NT2/D1 (cell line): ENCODE data around the gene P4HB.

Experiments used
- DNase-seq: peaks from one replicate; pipeline ENCODE4 v3.0.0-alpha.2; 2011; ENCODE audit warnings: low read depth, low spot score
- H3K27me3 ChIP-seq: 2 replicates; pipeline ENCODE4 v1.6.0; 2011; ENCODE audit warnings: mild to moderate bottlenecking; ENCODE audit not compliant: insufficient read length, insufficient read depth
- H3K36me3 ChIP-seq: 2 replicates; pipeline ENCODE4 v1.6.1; 2011; ENCODE audit warnings: mild to moderate bottlenecking, low read length, mixed read lengths; ENCODE audit not compliant: insufficient read depth, insufficient read length
- H3K4me1 ChIP-seq: 2 replicates; pipeline ENCODE4 v1.5.1; 2011; ENCODE audit not compliant: insufficient read depth, insufficient read length
- H3K4me3 ChIP-seq: 2 replicates; pipeline ENCODE4 v1.5.1; 2011; ENCODE audit warnings: low read depth; ENCODE audit not compliant: insufficient read length
- H3K9ac ChIP-seq: 2 replicates; pipeline ENCODE4 v1.6.0; 2011; ENCODE audit warnings: low read depth; ENCODE audit not compliant: insufficient read length
- H3K9me3 ChIP-seq: 2 replicates; pipeline ENCODE4 v1.5.1; 2011; ENCODE audit warnings: mild to moderate bottlenecking, low read length; ENCODE audit not compliant: insufficient read depth
- SUZ12 ChIP-seq: IDR thresholded peaks from 2 replicates; pipeline ENCODE4 v1.6.1; 2011; ENCODE audit not compliant: insufficient read length, insufficient read depth; ENCODE audit errors: extremely low read depth
- YY1 ChIP-seq: IDR thresholded peaks from 2 replicates; pipeline ENCODE4 v1.6.1; 2011; ENCODE audit not compliant: insufficient read length, insufficient read depth
- ZNF274 ChIP-seq: IDR thresholded peaks from 2 replicates; pipeline ENCODE4 v1.6.1; 2011; ENCODE audit warnings: mild to moderate bottlenecking, low read depth, low read length

P4HB gene

GRCh38 chr17:81859906-81860755 lies at the start of gene P4HB:
Gene P4HB, minus strand, starts transcription at chr17:81860535. Its CDS starts 64 bp downstream, at chr17:81860471.
- H3K36me3 ChIP-seq = peaks cover 73% of the 10 kb centered on the region
- H3K4me1 ChIP-seq = peaks cover 15% of the 10 kb centered on the region
- H3K27me3 ChIP-seq = no peaks in the 10 kb centered on the region
- TF ChIP-seq SUZ12 = no peak
- no peak for TF ChIP-seq YY1
- no peak for TF ChIP-seq ZNF274
- no peaks in the 10 kb centered on the region for H3K9me3 ChIP-seq
- H3K9ac ChIP-seq = peak within 1 kb of the TSS; percentile 93
- DNase-seq = no peak
- H3K4me3 ChIP-seq = peak within 1 kb of the TSS; percentile 99

DNA sequence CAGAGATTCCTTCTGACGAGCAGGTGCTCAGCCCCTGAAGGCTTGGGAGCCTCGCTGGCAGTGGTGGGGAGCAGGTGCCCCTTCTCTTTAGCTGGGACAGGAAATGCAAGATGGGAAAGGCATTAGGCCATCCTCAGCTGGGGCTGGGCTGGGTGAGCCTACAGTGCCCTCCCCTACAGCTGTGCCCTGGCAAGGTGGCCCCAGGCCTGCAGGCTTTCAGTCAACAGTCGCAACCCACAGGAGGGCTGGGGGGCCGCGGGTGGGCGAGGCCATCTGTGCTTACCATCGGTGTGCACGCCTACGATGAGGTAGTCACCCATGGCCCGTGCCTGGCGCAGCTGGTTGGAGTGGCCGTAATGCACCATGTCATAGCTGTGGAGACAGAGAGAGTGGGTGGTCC lies 48.9 kb upstream of the P4HB start:
- peak overlapping the region; percentile 91 for H3K9ac ChIP-seq
- H3K36me3 ChIP-seq = peaks cover 78% of the 10 kb centered on the region
- TF ChIP-seq ZNF274 (no peak), SUZ12 (no peak), YY1 (no peak)
- no peaks in the 10 kb centered on the region for H3K9me3 ChIP-seq
- peaks cover 14% of the 10 kb centered on the region for H3K4me1 ChIP-seq
- no peak overlapping the region for H3K4me3 ChIP-seq
- peaks cover 10% of the 10 kb centered on the region for H3K27me3 ChIP-seq
- DNase-seq = no peak

- H3K9ac ChIP-seq = no peak overlapping the region
- H3K4me1 ChIP-seq = peaks cover 17% of the 10 kb centered on the region
- no peak for DNase-seq
- peaks cover 10% of the 10 kb centered on the region for H3K27me3 ChIP-seq
- no peak for TF ChIP-seq ZNF274
- no peak for TF ChIP-seq YY1
- TF ChIP-seq SUZ12 = no peak
- H3K36me3 ChIP-seq = peaks cover 77% of the 10 kb centered on the region
- no peak overlapping the region for H3K4me3 ChIP-seq
- H3K9me3 ChIP-seq = no peaks in the 10 kb centered on the region
These were observed 48.5 kb upstream of the P4HB start for GRCh38 chr17:81908793-81909192.

DNA sequence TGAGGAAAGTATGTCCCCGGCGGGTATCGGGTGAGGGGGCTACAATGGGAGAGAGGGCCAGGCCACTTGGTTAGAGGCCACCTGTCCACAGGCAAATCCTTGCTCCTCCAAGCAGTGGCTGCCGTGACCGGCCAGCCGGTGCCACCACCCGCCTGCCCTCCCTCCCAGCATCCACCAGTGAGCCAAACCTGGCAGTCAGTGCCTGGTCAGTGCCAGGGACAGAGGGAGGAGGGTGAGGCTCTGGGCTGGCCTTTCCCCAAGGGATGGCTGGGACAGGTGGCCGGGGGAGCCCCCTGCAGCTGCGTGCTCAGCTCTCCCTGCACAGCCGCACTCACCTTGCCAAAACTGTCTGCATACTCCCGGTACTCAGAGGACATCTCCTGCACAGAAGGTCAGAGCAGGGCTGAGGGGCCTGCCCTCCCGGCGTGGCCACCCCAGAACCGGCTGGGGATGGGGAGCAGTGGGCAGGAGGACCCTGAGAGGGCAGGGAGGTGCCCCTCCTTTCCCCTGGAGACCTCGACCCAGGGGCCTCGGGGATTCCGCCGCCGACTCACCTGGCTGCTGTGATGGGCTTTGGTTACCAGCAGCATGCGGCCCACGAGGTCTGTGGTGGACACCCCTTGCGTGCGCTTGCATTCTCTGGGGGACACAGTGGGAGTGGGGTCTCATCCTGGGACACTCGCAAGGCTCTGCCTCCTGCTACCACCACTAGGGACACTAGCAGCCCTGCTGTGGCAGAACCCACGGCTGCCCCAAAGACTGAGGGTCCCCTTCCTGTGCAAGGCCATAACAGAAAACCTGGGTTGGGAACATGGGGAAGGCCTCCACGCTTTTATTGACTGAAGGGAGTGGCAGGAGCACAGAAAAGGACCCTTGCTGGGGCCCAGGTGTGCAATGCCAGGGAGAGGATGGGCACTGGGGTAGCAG lies 47.1 kb upstream of the P4HB start:
- H3K9me3 ChIP-seq = no peaks in the 10 kb centered on the region
- no peak overlapping the region for H3K4me3 ChIP-seq
- peaks cover 65% of the 10 kb centered on the region for H3K36me3 ChIP-seq
- no peak for DNase-seq
- TF ChIP-seq YY1 (no peak), SUZ12 (no peak), ZNF274 (no peak)
- peaks cover 20% of the 10 kb centered on the region for H3K4me1 ChIP-seq
- H3K9ac ChIP-seq = no peak overlapping the region
- H3K27me3 ChIP-seq = peaks cover 11% of the 10 kb centered on the region

DNA sequence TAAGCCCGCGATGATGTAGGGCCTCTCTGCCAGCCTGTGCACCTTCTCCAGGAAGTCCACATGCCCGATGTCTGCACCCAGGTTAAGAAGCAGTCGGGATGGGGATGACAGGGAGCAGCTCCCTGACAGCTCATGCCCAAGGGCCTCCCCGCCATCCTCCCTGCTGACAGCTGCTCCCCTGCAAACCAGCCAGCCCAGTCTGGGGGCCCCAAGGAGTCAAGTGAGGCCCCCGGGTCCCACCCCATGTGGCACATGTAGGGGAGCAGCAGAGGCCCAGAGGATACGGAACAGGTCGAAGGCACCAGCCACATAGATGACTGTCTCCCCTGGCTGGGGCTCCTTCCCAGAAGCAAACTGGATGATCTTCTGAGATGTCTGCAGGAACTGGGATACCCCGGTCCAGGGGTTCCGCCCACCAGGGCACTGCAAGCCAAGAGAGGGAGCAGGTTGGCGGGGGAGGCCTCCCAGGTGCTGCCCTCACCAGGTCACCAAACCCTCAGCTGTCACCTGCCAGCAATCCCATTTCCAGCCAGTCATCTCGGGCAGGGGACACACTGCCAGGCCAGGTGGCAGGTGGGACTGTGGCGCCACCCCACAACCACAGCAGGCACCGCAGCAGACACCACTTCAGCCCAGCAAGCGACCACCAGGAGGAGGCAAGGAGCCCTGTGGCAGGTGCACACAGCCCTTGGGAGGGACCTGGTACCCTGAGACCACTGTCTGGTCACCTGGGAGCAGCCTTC lies 46.3 kb upstream of the P4HB start:
- TF ChIP-seq ZNF274 (no peak), YY1 (no peak), SUZ12 (no peak)
- Histone ChIP-seq H3K9me3 (no peaks in the 10 kb centered on the region), H3K27me3 (peaks cover 19% of the 10 kb centered on the region), H3K9ac (no peak overlapping the region), H3K36me3 (peaks cover 57% of the 10 kb centered on the region), H3K4me1 (peaks cover 20% of the 10 kb centered on the region), H3K4me3 (no peak overlapping the region)
- DNase-seq = no peak

DNA sequence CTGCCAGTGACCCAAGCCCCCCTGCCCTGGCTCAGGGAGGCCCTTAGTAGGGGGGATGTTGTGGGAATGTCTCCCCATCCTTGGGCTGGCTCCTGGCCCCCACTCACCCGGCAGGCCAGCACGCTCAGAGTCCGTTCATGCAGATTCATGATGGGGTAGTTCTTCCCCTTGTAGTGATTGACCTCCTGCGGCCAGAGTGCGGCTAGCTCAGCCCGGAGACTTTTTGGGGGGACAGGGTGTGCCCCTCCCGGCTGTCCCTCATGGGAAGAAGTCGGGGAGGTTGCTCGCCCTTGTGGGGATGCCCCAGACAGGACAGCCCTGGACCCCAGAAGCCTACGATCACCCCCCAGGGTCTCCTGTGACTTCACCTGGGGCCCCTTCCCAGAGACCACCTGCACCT lies 45.7 kb upstream of the P4HB start:
- H3K9ac ChIP-seq = no peak overlapping the region
- no peaks in the 10 kb centered on the region for H3K9me3 ChIP-seq
- no peak for DNase-seq
- no peak overlapping the region for H3K4me3 ChIP-seq
- peaks cover 25% of the 10 kb centered on the region for H3K27me3 ChIP-seq
- peaks cover 58% of the 10 kb centered on the region for H3K36me3 ChIP-seq
- H3K4me1 ChIP-seq = peaks cover 20% of the 10 kb centered on the region
- TF ChIP-seq YY1 = no peak
- no peak for TF ChIP-seq SUZ12
- TF ChIP-seq ZNF274 = no peak
